IMR-90 (cell line): ENCODE measurements around the gene GFI1. TPM values are rescaled to one million over a fixed set of nuclear protein-coding genes. Genes with fewer than 3 reads are reported as not detected.

Experiments used
- ATAC-seq: fragments of 200-7000 bp; cut with Tn5 transposase; 2 replicates; pipeline ENCODE4 v1.9.1; 2020; ENCODE audit warnings: low read depth, mild to moderate bottlenecking, moderate library complexity
- BruUV-seq: library from RNA; stranded (reverse); fragments of 400-500 nt; replicated peaks from 2 replicates; lab custom pipeline; 2021; lab: Mats Ljungman, UMichigan
- CTCF ChIA-PET: fragments of 300-600 bp; formaldehyde crosslinking; extraction: SDS; loops from one replicate; lab custom pipeline; 2021; ENCODE audit warnings: antibody characterized with exemption; lab: Yijun Ruan, JAX
- POLR2A ChIA-PET: fragments of 300-600 bp; sonication (Branson Sonifier 250); formaldehyde crosslinking; loops from one replicate; lab custom pipeline; 2022; ENCODE audit warnings: antibody characterized with exemption; ENCODE audit not compliant: unreplicated experiment; lab: Charles Lee
- DNase-seq: peaks from one replicate; pipeline ENCODE4 v3.0.0; 2013
- H2AFZ ChIP-seq: replicated peaks from 2 replicates; pipeline ENCODE3; 2013; ENCODE audit warnings: low read length, mild to moderate bottlenecking; ENCODE audit not compliant: poor library complexity
- H2AK5ac ChIP-seq: 2 replicates; pipeline ENCODE4 v1.6.1; 2013; ENCODE audit warnings: low read depth, low read length, inconsistent platforms
- H2AK9ac ChIP-seq: replicated peaks from 2 replicates; pipeline ENCODE3; 2013; ENCODE audit warnings: mild to moderate bottlenecking, low read depth, low read length, moderate library complexity; ENCODE audit not compliant: poor library complexity
- H2BK120ac ChIP-seq: 2 replicates; pipeline ENCODE4 v1.6.1; 2013; ENCODE audit warnings: low read depth, low read length, inconsistent platforms
- H2BK15ac ChIP-seq: 3 replicates; pipeline ENCODE4 v1.6.1; 2013; ENCODE audit warnings: low read depth, low read length, inconsistent platforms
- H2BK20ac ChIP-seq: 2 replicates; pipeline ENCODE4 v1.6.1; 2013; ENCODE audit warnings: low read depth, mild to moderate bottlenecking, inconsistent platforms, low read length, moderate library complexity
- H2BK5ac ChIP-seq: 2 replicates; pipeline ENCODE4 v1.6.1; 2013; ENCODE audit warnings: mild to moderate bottlenecking, low read depth, low read length, inconsistent platforms; ENCODE audit not compliant: poor library complexity, severe bottlenecking
- H3K14ac ChIP-seq: replicated peaks from 2 replicates; pipeline ENCODE4 v1.6.1; 2013; ENCODE audit warnings: low read depth, low read length, inconsistent platforms
- H3K18ac ChIP-seq: 2 replicates; pipeline ENCODE4 v1.6.1; 2013; ENCODE audit warnings: low read depth, low read length, control low read depth
- H3K23ac ChIP-seq: 2 replicates; pipeline ENCODE4 v1.6.1; 2013; ENCODE audit warnings: low read depth, low read length, inconsistent platforms
- H3K27ac ChIP-seq: 2 replicates; pipeline ENCODE4 v1.5.1; 2013; ENCODE audit warnings: mild to moderate bottlenecking, control low read depth, low read length; ENCODE audit not compliant: insufficient read depth
- H3K27me3 ChIP-seq: 2 replicates; pipeline ENCODE4 v1.6.1; 2013; ENCODE audit warnings: low read length; ENCODE audit not compliant: control insufficient read depth, insufficient read depth
- H3K36me3 ChIP-seq: 2 replicates; pipeline ENCODE4 v1.6.1; 2013; ENCODE audit warnings: low read length, mixed read lengths; ENCODE audit not compliant: control insufficient read depth, insufficient read depth
- H3K4ac ChIP-seq: 2 replicates; pipeline ENCODE4 v1.6.1; 2013; ENCODE audit warnings: low read depth, low read length, inconsistent platforms
- H3K4me1 ChIP-seq: 2 replicates; pipeline ENCODE4 v1.6.1; 2013; ENCODE audit warnings: low read length, mixed read lengths; ENCODE audit not compliant: control insufficient read depth, insufficient read depth
- H3K4me2 ChIP-seq: 2 replicates; pipeline ENCODE4 v1.6.1; 2013; ENCODE audit warnings: low read depth, mild to moderate bottlenecking, control low read depth, low read length, moderate library complexity
- H3K4me3 ChIP-seq: 2 replicates; pipeline ENCODE4 v1.5.1; 2013; ENCODE audit warnings: low read depth, mild to moderate bottlenecking, control low read depth, low read length, moderate library complexity; ENCODE audit not compliant: insufficient read depth
- H3K56ac ChIP-seq: 2 replicates; pipeline ENCODE4 v1.6.1; 2013; ENCODE audit warnings: low read length, inconsistent platforms; ENCODE audit not compliant: insufficient read depth; ENCODE audit errors: extremely low read depth
- H3K79me1 ChIP-seq, 2 experiments: 2 replicates each; pipeline ENCODE4 v1.6.1; 2013; ENCODE audit warnings: low read length in 2 of 2, inconsistent platforms in 1 of 2, low read depth in 1 of 2
- H3K9ac ChIP-seq: 2 replicates; pipeline ENCODE4 v1.6.1; 2013; ENCODE audit warnings: low read depth, low read length, control low read depth
- H3K9me1 ChIP-seq: 2 replicates; pipeline ENCODE4 v1.6.1; 2013; ENCODE audit warnings: low read length, inconsistent platforms; ENCODE audit not compliant: insufficient read depth
- H3K9me3 ChIP-seq: 2 replicates; pipeline ENCODE4 v1.6.1; 2013; ENCODE audit warnings: low read length; ENCODE audit not compliant: control insufficient read depth, insufficient read depth
- H4K20me1 ChIP-seq: 2 replicates; pipeline ENCODE4 v1.6.1; 2013; ENCODE audit warnings: low read length, inconsistent platforms; ENCODE audit not compliant: insufficient read depth
- H4K5ac ChIP-seq: 2 replicates; pipeline ENCODE4 v1.6.1; 2013; ENCODE audit warnings: mild to moderate bottlenecking, low read depth, low read length, control low read depth
- H4K8ac ChIP-seq, 2 experiments: 2 replicates each; pipeline ENCODE4 v1.6.1; 2013; ENCODE audit warnings: low read depth in 2 of 2, low read length in 2 of 2, control low read depth in 1 of 2, inconsistent platforms in 1 of 2
- H4K91ac ChIP-seq: 2 replicates; pipeline ENCODE4 v1.6.1; 2013; ENCODE audit warnings: low read depth, low read length, inconsistent platforms; ENCODE audit not compliant: insufficient read depth
- CEBPB ChIP-seq: IDR thresholded peaks from 2 replicates; pipeline ENCODE4 v1.6.1; 2012; ENCODE audit warnings: low read depth, low read length, improper control_type of control experiment
- ELK1 ChIP-seq: fragments of 150-350 bp; IDR thresholded peaks from 2 replicates; pipeline ENCODE4 v1.6.1; 2016; ENCODE audit warnings: low read depth, mild to moderate bottlenecking, low read length, moderate library complexity, borderline replicate concordance
- FOS ChIP-seq: fragments of 150-350 bp; IDR thresholded peaks from 2 replicates; pipeline ENCODE4 v1.6.1; 2016; ENCODE audit warnings: low read depth, low read length
- MXI1 ChIP-seq: IDR thresholded peaks from 2 replicates; pipeline ENCODE4 v1.6.1; 2012; ENCODE audit warnings: low read depth, mild to moderate bottlenecking, low read length, moderate library complexity, borderline replicate concordance
- RAD21 ChIP-seq: IDR thresholded peaks from 2 replicates; pipeline ENCODE4 v1.6.1; 2012; ENCODE audit warnings: low read length, improper control_type of control experiment
- RFX5 ChIP-seq: IDR thresholded peaks from 2 replicates; pipeline ENCODE4 v1.8.0; 2012; ENCODE audit warnings: low read depth, mild to moderate bottlenecking, low read length, moderate library complexity
- SMC3 ChIP-seq: fragments of 150-350 bp; IDR thresholded peaks from 2 replicates; pipeline ENCODE4 v1.6.1; 2016; ENCODE audit warnings: low read depth, mild to moderate bottlenecking, antibody characterized with exemption, low read length, moderate library complexity
- WGBS, 2 experiments: methylation state at CpG; one replicate each; pipeline versions ENCODE4 v1.1.5 to v1.1.7; 2013; ENCODE audit warnings: missing lambda C conversion rate in 2 of 2; ENCODE audit not compliant: insufficient read length in 1 of 2; ENCODE audit errors: extremely low coverage in 2 of 2; 5-methylcytosine and 5-hydroxymethylcytosine counted together
- dilution Hi-C: fragments of 300-500 bp; cut with HindIII; formaldehyde crosslinking; loops from one replicate; pipeline ENCODE4 v1.14.3; 2018; ENCODE audit warnings: low sequenced_read_pairs; ENCODE audit not compliant: unreplicated experiment
- in situ Hi-C: fragments of 300-500 bp; cut with MboI; formaldehyde crosslinking; loops from 3 replicates; pipeline ENCODE4 v1.14.3; 2019; ENCODE audit warnings: low sequenced_read_pairs, inconsistent platforms, mixed read lengths
- intact Hi-C: fragments of 100-400 bp; cut with micrococcal nuclease; formaldehyde crosslinking; loops from 2 replicates; pipeline ENCODE4 v1.10.0; 2022
- polyA plus RNA-seq, 3 experiments: library from polyadenylated mRNA; depleted of rRNA; stranded (reverse); fragments of >200 nt; gene quantifications; 2 replicates each; pipeline ENCODE4 v1.2.3, GENCODE V29; 2012; ENCODE audit warnings: low replicate concordance in 1 of 3
- total RNA-seq: library from RNA; depleted of rRNA; stranded (reverse); fragments of >200 nt; gene quantifications from 2 replicates; pipeline ENCODE4 v1.2.3, GENCODE V29; 2012
- TF ChIP-seq, protein P1 (sequence below): conservative IDR thresholded peaks from 2 replicates; pipeline ENCODE4 v1.5.1; 2012; ENCODE audit warnings: mild to moderate bottlenecking, low read depth, low read length, improper control_type of control experiment

The GFI1 gene
- total and polyA plus RNA-seq, 2 of the 4 experiments (the other 2 are of a cell fraction), result under 0.01 to 0.21 TPM

- no peaks in the 10 kb centered on the region for H3K79me1 ChIP-seq
These were observed 17.7 kb upstream of the GFI1 start for GRCh38 chr1:92504291-92505014.

More at GRCh38 chr1:92504291-92505014, 17.7 kb upstream of the GFI1 start:
- no peak overlapping the region for H4K91ac ChIP-seq
- H3K4me3 ChIP-seq, result no peak overlapping the region
- no peaks in the 10 kb centered on the region for H3K27me3 ChIP-seq
- H3K18ac ChIP-seq, result no peak overlapping the region
- H3K27ac ChIP-seq, result no peak overlapping the region
- BruUV-seq, result no TSS peak
- TF ChIP-seq FOS (no peak), RFX5 (no peak), MXI1 (no peak), CEBPB (no peak), RAD21 (no peak), ELK1 (no peak), SMC3 (no peak)
- TF ChIP-seq, protein P1, sequence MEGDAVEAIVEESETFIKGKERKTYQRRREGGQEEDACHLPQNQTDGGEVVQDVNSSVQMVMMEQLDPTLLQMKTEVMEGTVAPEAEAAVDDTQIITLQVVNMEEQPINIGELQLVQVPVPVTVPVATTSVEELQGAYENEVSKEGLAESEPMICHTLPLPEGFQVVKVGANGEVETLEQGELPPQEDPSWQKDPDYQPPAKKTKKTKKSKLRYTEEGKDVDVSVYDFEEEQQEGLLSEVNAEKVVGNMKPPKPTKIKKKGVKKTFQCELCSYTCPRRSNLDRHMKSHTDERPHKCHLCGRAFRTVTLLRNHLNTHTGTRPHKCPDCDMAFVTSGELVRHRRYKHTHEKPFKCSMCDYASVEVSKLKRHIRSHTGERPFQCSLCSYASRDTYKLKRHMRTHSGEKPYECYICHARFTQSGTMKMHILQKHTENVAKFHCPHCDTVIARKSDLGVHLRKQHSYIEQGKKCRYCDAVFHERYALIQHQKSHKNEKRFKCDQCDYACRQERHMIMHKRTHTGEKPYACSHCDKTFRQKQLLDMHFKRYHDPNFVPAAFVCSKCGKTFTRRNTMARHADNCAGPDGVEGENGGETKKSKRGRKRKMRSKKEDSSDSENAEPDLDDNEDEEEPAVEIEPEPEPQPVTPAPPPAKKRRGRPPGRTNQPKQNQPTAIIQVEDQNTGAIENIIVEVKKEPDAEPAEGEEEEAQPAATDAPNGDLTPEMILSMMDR, result no peak
- no peaks in the 10 kb centered on the region for H3K36me3 ChIP-seq
- in situ Hi-C loops (no loop called here), dilution Hi-C loops (no loop called here), intact Hi-C loops (no loop called here)
- no peak overlapping the region for H2AK9ac ChIP-seq
- no peak overlapping the region for H4K5ac ChIP-seq
- no peaks in the 10 kb centered on the region for H4K20me1 ChIP-seq
- H2BK120ac ChIP-seq, result no peak overlapping the region
- ChIA-PET CTCF (no interaction called here), POLR2A (no interaction called here)
- no peaks in the 10 kb centered on the region for H3K4me1 ChIP-seq
- 88% methylated on average over 5 of the region's 8 CpGs; no CpG with 5 or more reads in 1 of the 2 experiments for WGBS, 2 experiments
- ATAC-seq, result no peak
- no peaks in the 10 kb centered on the region for H3K9me3 ChIP-seq
- H2BK20ac ChIP-seq, result no peak overlapping the region
- no peak overlapping the region for H3K4me2 ChIP-seq
- H4K8ac ChIP-seq, result no peak overlapping the region
- no peak overlapping the region for H3K56ac ChIP-seq
- no peak overlapping the region for H2AFZ ChIP-seq
- H3K9me1 ChIP-seq, result 0 out of 2 replicates have a peak, but pooled peaks cover 9% of the 10 kb centered on the region
- H3K14ac ChIP-seq, result no peak overlapping the region
- no peak for DNase-seq
- no peak overlapping the region for H3K9ac ChIP-seq
- H2BK15ac ChIP-seq, result no peak overlapping the region
- H3K4ac ChIP-seq, result no peak overlapping the region
- no peak overlapping the region for H2AK5ac ChIP-seq
- no peak overlapping the region for H3K23ac ChIP-seq
- no peak overlapping the region for H2BK5ac ChIP-seq
